ENCODE measurements around the gene PLIN5. TPM values are rescaled to one million over a fixed set of nuclear protein-coding genes. Genes with fewer than 3 reads are reported as not detected.

PLIN5 gene, protein sequence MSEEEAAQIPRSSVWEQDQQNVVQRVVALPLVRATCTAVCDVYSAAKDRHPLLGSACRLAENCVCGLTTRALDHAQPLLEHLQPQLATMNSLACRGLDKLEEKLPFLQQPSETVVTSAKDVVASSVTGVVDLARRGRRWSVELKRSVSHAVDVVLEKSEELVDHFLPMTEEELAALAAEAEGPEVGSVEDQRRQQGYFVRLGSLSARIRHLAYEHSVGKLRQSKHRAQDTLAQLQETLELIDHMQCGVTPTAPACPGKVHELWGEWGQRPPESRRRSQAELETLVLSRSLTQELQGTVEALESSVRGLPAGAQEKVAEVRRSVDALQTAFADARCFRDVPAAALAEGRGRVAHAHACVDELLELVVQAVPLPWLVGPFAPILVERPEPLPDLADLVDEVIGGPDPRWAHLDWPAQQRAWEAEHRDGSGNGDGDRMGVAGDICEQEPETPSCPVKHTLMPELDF
- total RNA-seq = not detected in 2 replicates

DNA sequence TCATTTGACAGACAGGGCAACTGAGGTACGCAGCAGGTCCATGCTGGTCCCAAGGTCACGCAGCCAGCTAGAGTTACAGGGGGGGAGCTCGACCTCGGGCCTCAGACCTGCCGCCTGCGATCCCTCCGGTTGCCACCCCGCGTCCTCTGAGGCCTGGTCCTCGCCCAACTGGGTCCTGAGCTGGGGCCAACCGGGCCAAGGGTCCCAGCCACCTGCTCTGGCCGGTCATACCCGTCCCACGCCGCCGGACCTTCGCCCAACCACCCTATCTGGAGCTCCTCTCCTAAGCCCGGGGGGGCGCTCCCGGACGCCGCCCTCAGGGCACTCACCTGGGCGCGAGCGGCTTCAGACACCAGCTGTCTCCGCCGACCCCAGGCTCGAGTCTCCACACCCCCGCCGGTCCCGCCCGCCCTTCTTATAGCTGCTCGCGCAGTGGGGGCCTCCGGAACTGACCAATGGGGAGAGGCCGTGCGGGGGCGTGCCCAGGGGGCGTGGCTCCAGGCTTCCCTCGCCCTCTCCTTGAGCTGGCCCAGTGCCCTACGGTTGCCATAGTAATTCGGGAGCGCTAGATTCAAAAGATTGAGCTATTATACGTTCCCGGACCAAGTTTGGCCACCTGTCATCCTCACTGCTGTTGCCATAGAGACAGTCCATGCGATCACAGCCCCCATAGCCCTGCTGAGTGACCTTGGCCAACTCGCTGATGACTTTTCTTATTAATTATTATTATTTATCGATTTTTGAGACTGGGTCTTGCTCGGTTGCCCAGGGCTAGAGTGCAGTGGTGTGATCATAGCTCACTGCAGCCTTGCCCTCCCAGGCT is at the start of gene PLIN5:
TSS of gene PLIN5 (minus strand) at position 389 of the 823 bp plus-strand sequence. CDS start 1,150 bp downstream, outside the sequence.

DNA sequence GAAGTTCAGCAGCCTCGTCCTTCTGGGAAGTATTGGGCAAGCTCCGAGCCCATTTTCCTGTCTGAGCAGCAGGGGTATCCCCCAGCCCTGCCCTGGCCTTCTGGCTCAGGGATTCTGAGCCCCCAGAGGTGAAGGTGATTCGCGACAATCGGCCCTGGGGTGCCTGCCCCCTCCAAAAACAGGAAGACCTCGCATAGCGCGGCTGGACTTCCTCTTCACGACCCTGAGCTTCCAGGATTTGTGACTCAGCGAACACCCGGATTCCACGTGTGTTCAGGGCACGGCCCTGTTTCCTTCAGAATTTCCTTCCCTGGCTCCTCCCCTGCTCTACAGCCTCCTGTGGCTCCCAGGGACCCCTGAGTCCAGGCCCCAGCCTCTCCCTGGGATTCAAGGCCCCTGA is 24.5 kb upstream of the PLIN5 start, which contains the start of gene SEMA6B:
TSS of gene SEMA6B (minus strand) at position 116 of the 400 bp plus-strand sequence. CDS start 1,227 bp downstream, outside the sequence.

DNA sequence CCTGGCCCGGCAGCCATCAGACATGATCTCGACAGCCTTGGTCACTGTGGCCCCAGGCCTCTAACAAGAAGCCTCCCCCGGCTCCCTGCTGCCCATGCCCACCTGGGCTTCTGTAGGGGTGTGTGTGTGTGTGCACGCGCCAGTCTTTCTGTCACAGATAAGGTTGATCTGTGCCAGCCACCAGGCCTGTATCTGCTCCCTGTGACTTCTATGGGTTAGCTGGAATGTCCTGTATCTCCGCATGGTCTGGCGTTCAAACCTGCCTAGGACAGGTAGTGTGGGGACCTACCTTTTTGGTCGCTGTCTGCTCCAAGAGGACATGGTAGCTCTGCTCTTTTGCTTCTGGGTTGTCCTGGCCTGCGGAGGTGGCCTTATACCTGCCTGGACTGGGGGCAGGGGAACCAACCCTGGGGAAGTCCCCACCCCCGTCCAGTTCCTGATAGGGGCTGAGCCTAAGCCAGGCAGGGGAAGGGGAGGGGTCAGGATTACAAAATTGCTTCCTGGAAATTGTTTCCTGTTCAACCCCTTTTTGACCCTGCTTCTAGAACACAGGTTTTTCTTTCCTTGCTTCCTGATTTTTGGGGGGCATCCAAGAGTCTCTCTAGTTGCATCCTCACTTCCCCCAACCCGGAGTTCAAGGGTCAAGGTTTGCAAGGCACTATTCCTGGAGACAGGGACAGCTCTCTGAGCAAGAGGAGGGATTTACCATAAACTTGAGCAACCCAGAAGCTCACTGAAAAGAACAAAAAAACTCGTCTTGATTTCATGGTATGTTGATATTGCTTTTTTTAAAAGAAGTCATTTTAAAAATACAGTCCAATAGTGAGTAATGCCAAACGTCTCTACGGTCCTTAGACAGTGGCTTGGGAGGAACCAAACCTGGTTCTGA is 4.9 kb upstream of the PLIN5 start, which contains the start of gene LRG1:
TSS of gene LRG1 (minus strand) at position 344 of the 889 bp plus-strand sequence. CDS start at position 321, 23 bp downstream.

DNA sequence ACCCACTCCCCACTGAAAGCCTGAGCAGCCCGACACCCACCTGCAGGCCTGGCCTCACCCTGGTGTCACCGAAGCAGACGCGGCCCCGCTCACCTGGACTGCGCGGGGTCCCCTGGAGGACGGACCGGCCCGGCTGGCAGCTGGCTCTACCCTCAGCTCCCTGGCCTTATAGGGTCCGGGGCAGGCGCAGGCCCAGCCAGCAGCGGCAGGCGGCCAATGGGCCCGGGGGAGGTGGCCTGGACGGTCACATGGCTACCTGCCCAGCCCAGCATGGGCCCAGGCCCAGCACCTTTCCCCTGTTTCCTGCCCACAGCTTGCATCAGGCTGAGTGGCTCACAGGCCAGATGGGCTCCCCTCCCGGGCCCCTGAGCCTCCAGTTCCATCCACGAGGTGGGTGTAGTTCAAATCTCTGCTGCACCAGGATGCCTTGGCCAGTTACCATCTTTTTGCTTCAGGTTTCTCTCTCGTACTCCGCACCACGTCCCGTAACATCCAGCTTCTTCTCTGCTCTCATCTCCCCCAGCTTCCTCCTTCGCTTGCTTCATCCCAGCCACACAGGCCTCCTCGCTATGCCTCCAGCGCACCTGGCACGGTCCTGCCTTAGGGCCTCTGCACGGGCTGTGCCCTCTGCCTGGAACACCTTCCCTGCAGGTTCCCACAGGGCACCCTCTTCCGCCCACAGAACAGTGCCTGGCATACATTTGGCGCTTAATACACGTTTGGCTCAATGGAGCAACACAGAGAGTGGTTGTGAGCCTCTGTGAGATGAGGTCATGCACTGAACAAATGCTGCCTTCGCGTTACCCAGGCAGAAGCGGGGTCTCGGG is 16.5 kb downstream of the PLIN5 start, which contains the start of gene PLIN4:
TSS of gene PLIN4 (minus strand) at position 142 of the 827 bp plus-strand sequence. CDS start 214 bp downstream, outside the sequence.

Other genes starting within 250 kb of the PLIN5 start
- not detected in 2 replicates for gene TMIGD2, start 232.8 kb downstream of the PLIN5 start, total RNA-seq
- 1.1 and 1.4 TPM in 2 replicates for gene FSD1, start 230.6 kb downstream of the PLIN5 start, total RNA-seq
- gene STAP2, start 196.4 kb downstream of the PLIN5 start, total RNA-seq = 2.4 and 3.9 TPM in 2 replicates
- gene MPND, start 191.7 kb downstream of the PLIN5 start, total RNA-seq = 7.4 and 7.7 TPM in 2 replicates
- 64.1 and 73.3 TPM in 2 replicates for gene SH3GL1, start 134.7 kb downstream of the PLIN5 start, total RNA-seq
- gene CHAF1A, start 132.6 kb downstream of the PLIN5 start, total RNA-seq = 5.4 and 6.8 TPM in 2 replicates
- gene UBXN6, start 77.4 kb downstream of the PLIN5 start, total RNA-seq = 106 and 111 TPM in 2 replicates
- gene HDGFL2, start 62.9 kb downstream of the PLIN5 start, total RNA-seq = 35.4 and 41.7 TPM in 2 replicates
- gene PLIN4, start 16.7 kb downstream of the PLIN5 start, total RNA-seq = 0.11 and 0.13 TPM in 2 replicates
- gene LRG1, start 4.8 kb upstream of the PLIN5 start, total RNA-seq = not detected in 2 replicates
- 0.43 and 1.7 TPM in 2 replicates for gene SEMA6B, start 24.5 kb upstream of the PLIN5 start, total RNA-seq
- 1.6 and 1.8 TPM in 2 replicates for gene TNFAIP8L1, start 104.3 kb upstream of the PLIN5 start, total RNA-seq
- 133 and 176 TPM in 2 replicates for gene MYDGF, start 135.1 kb upstream of the PLIN5 start, total RNA-seq
- 31.2 and 42.4 TPM in 2 replicates for gene DPP9, start 188.6 kb upstream of the PLIN5 start, total RNA-seq

Measured in articular chondrocyte of knee joint (primary cell).